A549 (cell line): ENCODE measurements around the gene POLE2. TPM values are rescaled to one million over a fixed set of nuclear protein-coding genes. Genes with fewer than 3 reads are reported as not detected.

Source experiments
- ATAC-seq, 2 experiments: fragments of 200-7000 bp in 1 of 2; fragments of >200 bp in 1 of 2; cut with Nextera tagmentation in 1 of 2; cut with Tn5 transposase in 1 of 2; 3 replicates each; pipeline versions ENCODE4 v1.8.0 to v1.9.1; 2018 to 2020; ENCODE audit warnings: mild to moderate bottlenecking in 1 of 2, moderate library complexity in 1 of 2
- CTCF ChIA-PET: fragments of 300-600 bp; sonication (Branson Sonifier 250); formaldehyde crosslinking; extraction: SDS; loops from one replicate; lab custom pipeline; 2021; ENCODE audit warnings: antibody characterized with exemption, inconsistent platforms; lab: Yijun Ruan, JAX
- POLR2A ChIA-PET: fragments of 350-600 bp; formaldehyde crosslinking; extraction: SDS; loops from one replicate; lab custom pipeline; 2021; ENCODE audit warnings: antibody characterized with exemption, inconsistent platforms; lab: Yijun Ruan, JAX
- DNase-seq, 2 experiments: peaks; one replicate each; pipeline versions ENCODE4 v3.0.0 to v3.0.0-alpha.2; 2011 to 2016; ENCODE audit warnings: low read depth in 1 of 2, low spot score in 1 of 2
- FAIRE-seq: peaks from 2 replicates; lab custom pipeline; 2011; peaks lifted over from hg19 to GRCh38; lab: Jason Lieb, UNC
- H3K27ac ChIP-seq, 2 experiments: fragments of >200 bp; sonication (Bioruptor Twin); formaldehyde crosslinking; 3 replicates each; pipeline ENCODE4 v1.5.1; 2016 to 2017
- H3K4me1 ChIP-seq: fragments of >200 bp; sonication (Bioruptor Twin); formaldehyde crosslinking; 3 replicates; pipeline ENCODE4 v1.6.1; 2016
- H3K4me2 ChIP-seq: fragments of >200 bp; sonication (Bioruptor Twin); formaldehyde crosslinking; 3 replicates; pipeline ENCODE4 v1.6.1; 2016
- H3K4me3 ChIP-seq: fragments of >200 bp; sonication (Bioruptor Twin); formaldehyde crosslinking; 3 replicates; pipeline ENCODE4 v1.5.1; 2016
- H3K9me3 ChIP-seq: fragments of >200 bp; sonication (Bioruptor Twin); formaldehyde crosslinking; 3 replicates; pipeline ENCODE4 v1.6.1; 2016
- CBX2 ChIP-seq: fragments of 200-600 bp; sonication (generic); IDR thresholded peaks from 2 replicates; pipeline ENCODE4 v1.6.1; 2016; ENCODE audit warnings: low read depth, mild to moderate bottlenecking, borderline replicate concordance
- CBX8 ChIP-seq: fragments of 200-600 bp; sonication (generic); IDR thresholded peaks from 2 replicates; pipeline ENCODE4 v1.6.1; 2016
- CEBPB ChIP-seq, 2 experiments: fragments of >200 bp in 1 of 2; sonication (Bioruptor Twin) in 1 of 2; formaldehyde crosslinking in 1 of 2; IDR thresholded peaks; 2 replicates each; pipeline ENCODE4 v1.6.1; 2012 to 2016
- CHD2 ChIP-seq: fragments of 150-350 bp; IDR thresholded peaks from 2 replicates; pipeline ENCODE4 v1.6.1; 2014; ENCODE audit warnings: low read length; ENCODE audit not compliant: partially characterized antibody
- CHD4 ChIP-seq: fragments of 200-600 bp; sonication (generic); IDR thresholded peaks from 2 replicates; pipeline ENCODE4 v1.6.1; 2016; ENCODE audit warnings: antibody characterized with exemption, mild to moderate bottlenecking, borderline replicate concordance
- EHF ChIP-seq: fragments of 250-450 bp; sonication (Bioruptor Pico); IDR thresholded peaks from 2 replicates; pipeline ENCODE4 v1.5.0; 2020; ENCODE audit warnings: mild to moderate bottlenecking
- HDAC2 ChIP-seq: fragments of 200-600 bp; sonication (generic); IDR thresholded peaks from 2 replicates; pipeline ENCODE4 v1.6.1; 2016
- JUNB ChIP-seq: fragments of >200 bp; sonication (Bioruptor Twin); formaldehyde crosslinking; IDR thresholded peaks from 2 replicates; pipeline ENCODE4 v1.6.1; 2016
- KDM1A ChIP-seq: fragments of 200-600 bp; sonication (generic); IDR thresholded peaks from 2 replicates; pipeline ENCODE4 v1.6.1; 2016; ENCODE audit warnings: low read depth, mild to moderate bottlenecking
- KDM5A ChIP-seq: fragments of 200-600 bp; sonication (generic); IDR thresholded peaks from 2 replicates; pipeline ENCODE4 v1.6.1; 2016; ENCODE audit warnings: antibody characterized with exemption, mild to moderate bottlenecking
- MAFK ChIP-seq: fragments of 450-650 bp; IDR thresholded peaks from 2 replicates; pipeline ENCODE4 v1.6.1; 2014; ENCODE audit not compliant: partially characterized antibody
- MAZ ChIP-seq: fragments of 150-350 bp; IDR thresholded peaks from 2 replicates; pipeline ENCODE4 v1.6.1; 2014; ENCODE audit warnings: antibody characterized with exemption, low read depth, low read length, borderline replicate concordance
- MYC ChIP-seq: IDR thresholded peaks from 2 replicates; pipeline ENCODE4 v1.6.1; 2012; ENCODE audit warnings: mild to moderate bottlenecking, inconsistent platforms, low read length, improper control_type of control experiment, borderline replicate concordance
- NR3C1 ChIP-seq: fragments of >200 bp; sonication (Bioruptor Twin); formaldehyde crosslinking; IDR thresholded peaks from 3 replicates; pipeline ENCODE4 v1.6.1; 2017
- RAD21 ChIP-seq, 2 experiments: fragments of >200 bp in 1 of 2; sonication (Bioruptor Twin) in 1 of 2; formaldehyde crosslinking in 1 of 2; IDR thresholded peaks in 1 of 2; conservative IDR thresholded peaks in 1 of 2; 2 replicates in 1 of 2; 3 replicates in 1 of 2; pipeline ENCODE4 v1.6.1; 2012 to 2018; ENCODE audit warnings: inconsistent platforms in 1 of 2
- RCOR1 ChIP-seq: fragments of 150-350 bp; IDR thresholded peaks from 2 replicates; pipeline ENCODE4 v1.6.1; 2014; ENCODE audit warnings: antibody characterized with exemption, low read length, low read depth
- RFX5 ChIP-seq: fragments of 450-650 bp; IDR thresholded peaks from 2 replicates; pipeline ENCODE4 v1.7.1; 2014; ENCODE audit warnings: antibody characterized with exemption, mild to moderate bottlenecking, moderate library complexity
- SREBF2 ChIP-seq: fragments of 450-650 bp; IDR thresholded peaks from 2 replicates; pipeline ENCODE4 v1.6.1; 2014; ENCODE audit warnings: mild to moderate bottlenecking, moderate library complexity
- TP53 ChIP-seq: fragments of 250-450 bp; sonication (Bioruptor Pico); IDR thresholded peaks from 2 replicates; pipeline ENCODE4 v1.5.0; 2021; ENCODE audit warnings: mild to moderate bottlenecking, moderate library complexity
- ZC3H11A ChIP-seq: fragments of 450-650 bp; IDR thresholded peaks from 2 replicates; pipeline ENCODE4 v1.6.1; 2014; ENCODE audit warnings: antibody characterized with exemption, mild to moderate bottlenecking
- ZNF302 ChIP-seq: fragments of 250-450 bp; sonication (Bioruptor Pico); IDR thresholded peaks from 2 replicates; pipeline ENCODE4 v1.9.0; 2021; ENCODE audit warnings: inconsistent platforms, mild to moderate bottlenecking, moderate library complexity
- WGBS: methylation state at CpG from one replicate; pipeline ENCODE4 v1.1.6; 2017; ENCODE audit errors: missing lambda C conversion rate; 5-methylcytosine and 5-hydroxymethylcytosine counted together
- polyA plus RNA-seq, 4 experiments: library from polyadenylated mRNA; depleted of rRNA in 3 of 4; stranded (reverse); fragments of >200 nt; fragmentation: RNase III in 1 of 4; extraction: RNeasy Plus Mini Kit Qiagen cat#74134 plus additional on column Dnase treatment in 1 of 4; gene quantifications; 2 replicates in 3 of 4; 3 replicates in 1 of 4; pipeline ENCODE4 v1.2.3, GENCODE V29; 2011 to 2017
- TF ChIP-seq, protein P1 (sequence below): fragments of 250-450 bp; sonication (Bioruptor Pico); IDR thresholded peaks from 2 replicates; pipeline ENCODE4 v1.5.0; 2020; ENCODE audit warnings: low read depth, mild to moderate bottlenecking, moderate library complexity
- TF ChIP-seq, protein P2 (sequence below): IDR thresholded peaks from 2 replicates; pipeline ENCODE4 v1.6.1; 2012

Gene POLE2
- polyA plus RNA-seq, 2 of the 4 experiments (the other 2 are of a cell fraction): 20.2 to 28.1 TPM

DNA sequence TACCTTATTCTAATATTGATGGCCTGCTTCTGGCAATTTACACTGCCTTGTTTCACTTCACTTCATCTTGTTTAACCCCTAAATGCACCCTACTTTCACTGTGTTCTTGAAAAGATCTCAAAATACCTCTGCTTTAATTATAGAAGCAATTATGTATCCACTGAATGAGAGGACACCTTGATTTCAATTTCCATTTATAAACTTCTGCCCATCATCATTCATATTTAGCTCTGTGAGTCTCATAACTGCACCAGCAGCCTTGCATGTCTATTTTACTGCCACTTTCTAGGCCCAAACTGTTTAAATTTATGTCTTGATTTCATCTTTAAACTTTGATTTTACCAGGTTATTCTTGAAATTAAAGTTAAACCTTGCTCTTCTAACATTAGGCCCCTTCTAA, 45.9 kb downstream of the POLE2 start:
- Histone ChIP-seq H3K4me2 (peak overlapping the region; percentile 44), H3K9me3 (no peaks in the 10 kb centered on the region), H3K4me3 (no peak overlapping the region), H3K27ac (peak overlapping the region; percentile 17 to 49; a peak in 4 of 6 replicates), H3K4me1 (peaks cover 21% of the 10 kb centered on the region)
- DNase-seq (no peak), FAIRE-seq (no peak)
- no peak for TF ChIP-seq MYC
- no peak for TF ChIP-seq MAZ
- TF ChIP-seq RCOR1: no peak
- TF ChIP-seq CBX2: no peak
- no peak for TF ChIP-seq JUNB
- TF ChIP-seq SREBF2: no peak
- TF ChIP-seq RFX5: no peak
- TF ChIP-seq TP53 (CRISPR knock-in tag): no peak
- TF ChIP-seq EHF (CRISPR knock-in tag): no peak
- no peak for TF ChIP-seq CHD2
- TF ChIP-seq HDAC2: no peak
- TF ChIP-seq MAFK: no peak
- TF ChIP-seq KDM1A: no peak
- TF ChIP-seq, protein P1, sequence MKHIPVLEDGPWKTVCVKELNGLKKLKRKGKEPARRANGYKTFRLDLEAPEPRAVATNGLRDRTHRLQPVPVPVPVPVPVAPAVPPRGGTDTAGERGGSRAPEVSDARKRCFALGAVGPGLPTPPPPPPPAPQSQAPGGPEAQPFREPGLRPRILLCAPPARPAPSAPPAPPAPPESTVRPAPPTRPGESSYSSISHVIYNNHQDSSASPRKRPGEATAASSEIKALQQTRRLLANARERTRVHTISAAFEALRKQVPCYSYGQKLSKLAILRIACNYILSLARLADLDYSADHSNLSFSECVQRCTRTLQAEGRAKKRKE (CRISPR knock-in tag): no peak
- no peak for TF ChIP-seq ZC3H11A
- TF ChIP-seq CHD4: no peak
- no peak for TF ChIP-seq CBX8
- no peak for TF ChIP-seq NR3C1
- TF ChIP-seq, all 56 proteins: peak for 0
- no peak for ATAC-seq
- CTCF ChIA-PET: interaction anchor here (1.5 to 1.7 kb wide), 2 partner anchors 8 to 13 kb away, joined by 5 read pairs; no protein-coding TSS in a partner anchor
- POLR2A ChIA-PET: interaction anchor here (0.6 to 1.5 kb wide), 2 partner anchors 22 to 210 kb away, joined by 5 to 6 read pairs; partner anchors contain the start of genes NEMF and RPL36AL

DNA sequence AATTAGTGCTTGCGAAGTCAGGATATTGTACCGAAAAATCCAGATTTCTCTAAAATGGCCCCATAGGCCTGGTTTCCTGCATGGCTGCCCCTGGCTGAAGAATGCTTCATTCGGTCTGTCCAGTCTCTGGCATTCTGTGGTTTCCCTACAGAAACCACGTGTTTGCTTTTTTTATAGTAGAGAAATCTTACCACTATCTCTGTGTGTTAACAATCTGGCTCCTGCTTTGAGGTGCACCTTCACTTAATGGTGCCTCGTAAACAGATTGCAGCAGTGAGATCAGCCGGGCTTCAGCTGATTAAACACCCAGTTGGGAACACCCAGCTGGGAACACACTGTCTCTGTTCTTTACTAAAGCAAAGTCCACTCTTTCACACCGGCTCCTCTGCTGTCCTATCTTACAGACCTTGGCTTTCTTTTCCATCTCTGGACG, 46.3 kb downstream of the POLE2 start:
- ATAC-seq: peak; percentile 39 to 58; a peak in 4 of 6 replicates
- TF ChIP-seq RAD21 (conservative IDR thresholded peaks at IDR 0.05 in 1 of 2, IDR thresholded peaks at IDR 0.05 in 1 of 2) (no peak), ZNF302 (CRISPR knock-in tag) (no peak), RFX5 (no peak), CBX2 (no peak), KDM5A (no peak)
- H3K4me3 ChIP-seq: no peak overlapping the region
- 43% methylated on average over 8 of the region's 8 CpGs for WGBS
- POLR2A ChIA-PET: interaction anchor here (0.6 to 1.5 kb wide), 2 partner anchors 22 to 211 kb away, joined by 5 to 6 read pairs; partner anchors contain the start of genes NEMF and RPL36AL
- H3K9me3 ChIP-seq: no peaks in the 10 kb centered on the region
- peaks cover 25% of the 10 kb centered on the region for H3K4me1 ChIP-seq
- CTCF ChIA-PET: interaction anchor here (1.5 to 1.7 kb wide), 2 partner anchors 8 to 14 kb away, joined by 5 read pairs; no protein-coding TSS in a partner anchor
- FAIRE-seq: no peak
- peak overlapping the region; percentile 17 to 49; a peak in 4 of 6 replicates for H3K27ac ChIP-seq
- DNase-seq: no peak
- peak overlapping the region; percentile 44 for H3K4me2 ChIP-seq

DNA sequence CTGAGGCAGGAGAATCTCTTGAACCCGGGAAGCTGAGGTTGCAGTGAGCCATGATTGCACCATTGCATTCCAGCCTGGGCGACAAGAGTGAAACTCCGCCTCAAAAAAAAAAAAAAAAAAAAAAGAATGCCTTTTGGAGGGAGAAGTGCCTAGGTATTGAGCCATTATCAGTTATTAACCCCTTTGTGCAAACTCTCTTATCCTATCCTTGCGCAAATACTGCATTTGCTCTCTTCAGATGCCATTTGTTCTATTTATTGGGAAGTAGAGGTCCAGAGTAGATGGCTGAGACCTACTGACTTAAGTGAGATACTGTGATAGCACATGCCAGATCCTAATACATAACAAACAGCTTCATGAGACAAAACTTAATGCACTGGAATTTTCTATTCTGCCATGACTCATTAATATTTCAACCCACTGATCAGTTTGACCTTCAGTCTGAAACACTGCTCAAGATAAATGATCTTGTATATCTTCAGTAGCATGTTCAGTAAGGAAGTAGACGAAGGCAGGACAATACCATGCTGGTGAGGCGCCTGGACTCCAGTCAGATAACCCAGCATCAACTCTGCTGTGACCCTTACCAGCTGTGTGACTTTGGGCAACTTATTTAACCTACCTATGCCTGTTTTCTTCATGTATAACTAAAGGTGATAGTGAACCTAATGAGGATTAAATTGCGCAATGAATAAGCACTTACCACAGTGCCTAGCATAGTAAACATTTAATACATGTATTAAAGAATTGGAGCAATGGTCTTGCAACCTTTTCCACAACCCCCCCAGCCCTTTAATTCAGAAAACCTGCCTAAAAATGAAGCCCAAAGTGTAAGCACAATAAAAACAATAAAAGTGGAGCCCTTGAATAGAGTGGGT, 47.2 kb downstream of the POLE2 start:
- DNase-seq (no peak), ATAC-seq (peak in 1 of 2 experiments; percentile 9; a peak in 2 of 6 replicates), FAIRE-seq (no peak)
- ChIA-PET POLR2A (interaction anchor here (1.5 kb wide), 1 partner anchor 212 kb away, joined by 6 read pairs; the partner anchor contains the start of gene NEMF), CTCF (interaction anchor here (0.5 to 1.5 kb wide), 3 partner anchors 9 to 213 kb away, joined by 3 to 5 read pairs (median 3); no protein-coding TSS in a partner anchor)
- WGBS: 92% methylated on average over 7 of the region's 7 CpGs
- H3K27ac ChIP-seq: peak overlapping the region in 1 of 2 experiments; percentile 34; a peak in 1 of 6 replicates
- H3K4me3 ChIP-seq: no peak overlapping the region
- peak; percentile 75 to 84; a peak in 3 of 4 replicates for TF ChIP-seq CEBPB (IDR thresholded peaks at IDR 0.05)
- TF ChIP-seq, protein P2, sequence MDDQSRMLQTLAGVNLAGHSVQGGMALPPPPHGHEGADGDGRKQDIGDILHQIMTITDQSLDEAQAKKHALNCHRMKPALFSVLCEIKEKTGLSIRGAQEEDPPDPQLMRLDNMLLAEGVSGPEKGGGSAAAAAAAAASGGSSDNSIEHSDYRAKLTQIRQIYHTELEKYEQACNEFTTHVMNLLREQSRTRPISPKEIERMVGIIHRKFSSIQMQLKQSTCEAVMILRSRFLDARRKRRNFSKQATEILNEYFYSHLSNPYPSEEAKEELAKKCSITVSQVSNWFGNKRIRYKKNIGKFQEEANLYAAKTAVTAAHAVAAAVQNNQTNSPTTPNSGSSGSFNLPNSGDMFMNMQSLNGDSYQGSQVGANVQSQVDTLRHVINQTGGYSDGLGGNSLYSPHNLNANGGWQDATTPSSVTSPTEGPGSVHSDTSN: no peak
- H3K4me1 ChIP-seq: peaks cover 34% of the 10 kb centered on the region
- H3K4me2 ChIP-seq: peak overlapping the region; percentile 44; the same call in 2 of the 3 replicates
- no peaks in the 10 kb centered on the region for H3K9me3 ChIP-seq
